Fibroblast of skin of back (primary cell): Measurements from ENCODE around the gene CNTF.

Source experiments
- DNase-seq: peaks from one replicate; pipeline ENCODE4 v3.0.0-alpha.2; 2013

The CNTF gene

GRCh38 chr11:58606930-58607714 lies 15.3 kb upstream of the CNTF start:
- DNase-seq: no peak

GRCh38 chr11:58608331-58608730 lies 14.1 kb upstream of the CNTF start:
- no peak for DNase-seq

- DNase-seq: no peak
Measured at GRCh38 chr11:58609723-58610122, 12.7 kb upstream of the CNTF start.

- DNase-seq: no peak
Measured at GRCh38 chr11:58613228-58613627, 9.2 kb upstream of the CNTF start.

GRCh38 chr11:58615559-58615958 lies 6.9 kb upstream of the CNTF start:
- DNase-seq: no peak

GRCh38 chr11:58616594-58616993 lies 5.9 kb upstream of the CNTF start:
- DNase-seq: peak; percentile 51

GRCh38 chr11:58617976-58618557 lies 4.4 kb upstream of the CNTF start:
- DNase-seq: no peak

GRCh38 chr11:58621586-58622262 lies 741 bp upstream of the CNTF start:
- no peak for DNase-seq

GRCh38 chr11:58625086-58625485 lies 2.6 kb downstream of the CNTF start:
- DNase-seq: no peak

- DNase-seq: no peak
Measured at GRCh38 chr11:58625826-58626460, 3.5 kb downstream of the CNTF start.

GRCh38 chr11:58626934-58627483 lies 4.5 kb downstream of the CNTF start:
- DNase-seq: no peak

- no peak for DNase-seq
Measured at GRCh38 chr11:58628446-58628845, 6.0 kb downstream of the CNTF start.

- DNase-seq: peak; percentile 52
Measured at GRCh38 chr11:58629857-58630256, 7.4 kb downstream of the CNTF start.

- no peak for DNase-seq
Measured at GRCh38 chr11:58631378-58631777, 8.9 kb downstream of the CNTF start.

- DNase-seq: no peak
Measured at GRCh38 chr11:58632510-58632909, 10.0 kb downstream of the CNTF start.

- DNase-seq: no peak
Measured at GRCh38 chr11:58636587-58636986, 14.1 kb downstream of the CNTF start.

- no peak for DNase-seq
Measured at GRCh38 chr11:58637371-58637770, 14.9 kb downstream of the CNTF start.

GRCh38 chr11:58639103-58639502 lies 16.6 kb downstream of the CNTF start:
- no peak for DNase-seq

- no peak for DNase-seq
Measured at GRCh38 chr11:58639669-58640068, 17.2 kb downstream of the CNTF start.

GRCh38 chr11:58640386-58641023 lies 18.0 kb downstream of the CNTF start:
- DNase-seq: no peak

GRCh38 chr11:58641341-58641740 lies 18.9 kb downstream of the CNTF start:
- DNase-seq: no peak

- no peak for DNase-seq
Measured at GRCh38 chr11:58641803-58642581, 19.5 kb downstream of the CNTF start.
